Activated T-helper 2 cell treated with anti-CD3 and anti-CD28 coated beads, Interferon-gamma antibody, Interleukin-2, Interleukin-4, amounts not matched to agents 10 μg/mL and 5 μg/mL and 100 μg/mL, durations not matched to agents 14 hours and 24 hours and 36 hours (primary cell): Measurements from ENCODE around the gene GNG8. TPM values are rescaled to one million over a fixed set of nuclear protein-coding genes. Genes with fewer than 3 reads are reported as not detected.

Source experiments
- total RNA-seq: library from RNA; stranded (reverse); gene quantifications from 2 replicates; pipeline ENCODE4 v1.2.3, GENCODE V29; 2022

The GNG8 gene
- total RNA-seq, 1 donor from 2014 or later, result 29.1 TPM

Other genes with a start within 250 kb of the GNG8 start
- gene CCDC8, start 222.6 kb downstream of the GNG8 start, total RNA-seq, result not detected in 2 replicates
- not detected in 2 replicates for gene PNMA8C, start 207.3 kb downstream of the GNG8 start, total RNA-seq
- gene PNMA8A, start 164.6 kb downstream of the GNG8 start, total RNA-seq, result not detected in 2 replicates
- gene PNMA8B, start 140.3 kb downstream of the GNG8 start, total RNA-seq, result not detected in 2 replicates
- gene CALM3, start 34.9 kb downstream of the GNG8 start, total RNA-seq, result 537 and 553 TPM in 2 replicates
- gene PTGIR, start 11.1 kb downstream of the GNG8 start, total RNA-seq, result 214 and 218 TPM in 2 replicates
- 6.1 and 6.5 TPM in 2 replicates for gene DACT3, start 25.0 kb upstream of the GNG8 start, total RNA-seq
- gene PRKD2, start 80.9 kb upstream of the GNG8 start, total RNA-seq, result 77.9 and 79.8 TPM in 2 replicates
- 23.1 and 23.8 TPM in 2 replicates for gene FKRP, start 109.9 kb upstream of the GNG8 start, total RNA-seq
- 96.2 and 97.7 TPM in 2 replicates for gene STRN4, start 110.2 kb upstream of the GNG8 start, total RNA-seq
- gene SLC1A5, start 152.4 kb upstream of the GNG8 start, total RNA-seq, result 203 and 208 TPM in 2 replicates
- gene AP2S1, start 214.6 kb upstream of the GNG8 start, total RNA-seq, result 94.0 and 102 TPM in 2 replicates
- 25.5 and 28.5 TPM in 2 replicates for gene ARHGAP35, start 224.8 kb upstream of the GNG8 start, total RNA-seq